Stromal cell of bone marrow (primary cell): ENCODE results near the gene ENO4.

Experiments used
- DNase-seq: peaks from one replicate; pipeline ENCODE4 v3.0.0-alpha.2; 2012; ENCODE audit warnings: low read depth

ENO4 gene

GRCh38 chr10:116829711-116830110 is 19.6 kb upstream of the ENO4 start:
- DNase-seq, result no peak

DNA sequence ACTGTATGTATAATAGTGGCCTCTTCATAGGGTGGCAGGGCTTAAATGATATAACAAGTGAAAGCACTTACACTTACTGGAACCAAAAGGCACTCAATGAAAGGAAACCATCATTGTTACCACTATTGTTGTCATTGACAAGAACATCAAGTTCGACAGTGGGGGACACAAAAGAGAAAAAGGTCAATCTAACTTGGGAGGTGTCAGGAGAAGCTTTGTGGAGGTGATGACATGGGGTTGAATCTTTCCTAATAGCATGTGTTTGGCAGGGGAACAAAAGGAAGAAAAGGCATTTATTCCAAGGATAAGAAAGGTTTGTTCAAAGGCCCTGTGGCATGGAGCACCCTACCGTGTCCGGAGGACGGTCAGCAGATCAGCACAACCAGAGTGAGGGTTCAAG is 18.2 kb upstream of the ENO4 start:
- no peak for DNase-seq

DNA sequence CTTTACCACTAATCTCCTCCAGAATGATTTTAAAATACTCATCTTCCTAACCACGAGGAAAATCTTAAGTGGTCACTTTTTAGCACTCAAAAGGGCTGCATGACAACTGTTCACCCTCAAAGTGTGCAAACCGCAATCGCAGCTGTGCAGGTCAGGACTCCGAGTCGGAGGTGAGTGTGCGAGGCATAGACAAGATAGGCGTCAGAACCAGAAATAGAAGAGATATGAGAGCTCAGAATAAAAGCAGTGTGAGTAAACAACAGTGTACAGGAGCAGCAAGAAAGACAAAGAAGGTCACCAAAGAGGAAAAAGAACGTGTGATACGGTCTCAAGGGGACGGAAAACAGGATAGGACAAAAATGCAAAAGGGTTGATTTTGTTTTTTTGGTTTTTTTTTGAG is 17.5 kb upstream of the ENO4 start:
- DNase-seq, result no peak

GRCh38 chr10:116833986-116834985 is 15.0 kb upstream of the ENO4 start:
- DNase-seq, result no peak

- no peak for DNase-seq
These were observed 13.6 kb upstream of the ENO4 start for GRCh38 chr10:116835658-116836057.

GRCh38 chr10:116836083-116836482 is 13.2 kb upstream of the ENO4 start:
- no peak for DNase-seq

DNA sequence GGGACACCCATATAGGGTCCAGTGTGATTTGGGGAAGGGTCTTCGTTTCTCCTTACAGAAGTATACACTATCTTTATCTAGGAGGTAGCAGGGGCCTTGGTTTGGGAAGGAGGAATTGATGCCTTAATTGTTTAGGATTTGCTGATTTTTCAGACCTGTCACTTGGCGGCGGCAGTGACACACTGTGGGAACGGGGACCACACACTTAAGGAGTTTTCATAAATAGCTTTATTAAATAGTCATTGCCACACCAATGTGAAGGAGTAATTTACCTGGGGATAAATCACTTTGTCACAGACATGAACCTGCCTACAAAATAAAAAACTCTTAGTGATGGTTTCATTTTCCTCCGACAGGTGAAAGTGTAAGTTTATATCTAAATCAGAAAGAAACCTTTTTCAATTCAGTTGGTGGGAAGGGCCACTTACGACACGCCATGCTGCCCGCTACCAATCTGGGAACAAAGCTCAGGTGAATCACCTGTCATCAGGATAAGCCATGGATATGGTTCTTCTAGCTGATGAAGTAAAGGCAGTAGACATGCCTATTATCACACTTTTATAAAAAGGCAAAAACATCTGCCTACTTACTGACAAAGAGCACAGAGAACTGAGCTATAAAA is 12.3 kb upstream of the ENO4 start:
- no peak for DNase-seq

DNA sequence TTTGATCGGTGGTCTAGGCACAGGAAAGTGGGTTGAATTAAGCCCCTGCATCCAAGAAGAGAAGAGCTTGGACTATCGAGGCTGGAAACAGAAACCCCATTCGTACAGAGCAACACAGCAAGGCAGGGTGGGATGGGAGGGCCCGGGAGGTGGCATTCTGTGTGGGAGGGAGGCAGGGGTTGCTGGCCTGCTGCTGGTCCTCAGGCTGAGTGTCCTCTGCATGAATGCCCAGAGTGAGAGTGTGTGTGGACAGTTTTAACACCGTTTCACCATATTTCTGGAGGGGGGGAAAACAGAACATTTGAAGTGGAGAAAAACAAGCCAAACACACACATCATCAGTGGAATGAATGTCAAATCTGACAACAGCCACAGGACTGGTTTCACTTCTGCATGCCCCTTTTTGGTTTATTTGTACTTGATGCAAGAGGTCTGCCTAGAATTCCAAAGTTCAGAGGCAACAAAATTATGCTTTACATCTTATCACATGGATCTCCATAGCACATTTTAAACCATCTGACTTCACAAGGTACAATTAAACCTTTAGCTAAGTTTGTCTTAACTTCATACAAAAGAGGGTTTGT is 11.1 kb upstream of the ENO4 start:
- DNase-seq, result no peak

DNA sequence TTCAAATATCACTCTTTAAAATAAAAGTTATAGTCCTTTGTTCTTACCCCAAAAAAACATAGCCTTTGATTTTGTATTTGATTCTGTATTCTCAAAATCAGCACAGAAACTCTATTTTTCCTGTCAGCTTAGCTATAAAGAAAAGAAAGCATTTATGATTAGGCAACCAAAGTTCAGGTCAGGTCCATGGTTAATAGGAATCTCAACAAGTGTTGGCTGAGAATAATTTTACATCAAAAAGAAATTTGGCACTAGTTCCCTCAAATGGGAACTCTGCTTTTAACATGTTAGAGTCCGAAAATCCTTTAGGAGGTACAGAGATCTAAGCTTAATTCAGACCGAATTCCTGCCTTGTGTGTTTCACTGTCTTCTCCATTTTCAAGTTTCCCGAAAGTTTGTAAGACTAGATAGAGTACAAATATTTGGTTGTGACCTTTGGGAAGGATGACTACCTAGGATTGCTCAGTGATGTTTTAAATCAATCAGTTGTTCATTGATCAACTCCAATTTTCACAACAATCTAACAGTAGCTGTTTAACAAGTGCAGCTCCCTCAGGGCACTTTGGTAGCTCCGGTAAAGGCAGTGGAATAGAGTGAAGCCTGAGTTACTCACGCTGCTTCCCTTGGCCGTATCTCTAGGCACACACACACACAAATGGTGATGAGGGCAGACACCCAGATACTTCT is 8.8 kb upstream of the ENO4 start:
- no peak for DNase-seq

- DNase-seq, result no peak
These were observed 3.5 kb upstream of the ENO4 start for GRCh38 chr10:116845823-116846222.

DNA sequence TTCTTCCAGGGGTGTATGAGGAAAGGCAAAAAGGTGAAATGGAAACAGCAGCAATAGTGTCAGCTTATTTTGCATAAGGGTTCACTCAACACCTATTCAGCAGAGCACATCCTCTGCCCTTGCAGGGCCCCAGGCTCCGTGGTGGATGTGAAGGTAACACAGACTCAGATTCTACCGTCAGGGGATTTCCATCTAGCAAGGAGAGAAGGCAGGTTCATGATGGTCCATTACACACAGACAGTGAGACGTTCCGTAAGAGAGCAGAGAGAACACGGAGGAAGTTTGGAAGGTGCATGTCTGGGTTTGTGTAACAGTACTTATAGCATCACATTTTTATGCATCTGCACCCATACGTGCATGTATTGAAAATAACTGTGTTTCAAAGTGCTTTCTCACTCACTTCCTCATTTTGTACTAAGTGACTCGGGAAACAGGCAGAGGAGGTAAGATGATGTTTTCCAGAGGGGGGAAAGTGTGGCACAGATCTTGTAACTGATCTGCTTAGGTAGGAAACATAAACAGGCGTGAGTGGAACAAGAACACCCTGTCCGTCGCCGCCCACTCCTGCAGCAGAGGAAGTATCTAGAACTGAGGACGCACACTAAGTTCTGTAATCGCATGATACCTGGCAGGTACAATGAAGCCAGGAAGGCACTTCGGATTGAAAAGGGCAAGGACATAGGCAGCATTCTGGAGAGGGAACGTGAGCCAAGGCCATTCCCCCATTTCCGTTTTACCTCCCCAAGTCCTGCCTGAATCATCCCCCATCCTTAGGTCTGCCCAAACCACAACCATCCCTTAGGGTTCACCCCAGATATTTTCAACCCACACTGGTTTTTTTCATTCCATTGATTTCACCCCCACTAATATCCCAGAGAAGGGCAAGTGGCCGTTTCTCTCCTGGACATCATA is 1.0 kb upstream of the ENO4 start:
- DNase-seq, result no peak

DNA sequence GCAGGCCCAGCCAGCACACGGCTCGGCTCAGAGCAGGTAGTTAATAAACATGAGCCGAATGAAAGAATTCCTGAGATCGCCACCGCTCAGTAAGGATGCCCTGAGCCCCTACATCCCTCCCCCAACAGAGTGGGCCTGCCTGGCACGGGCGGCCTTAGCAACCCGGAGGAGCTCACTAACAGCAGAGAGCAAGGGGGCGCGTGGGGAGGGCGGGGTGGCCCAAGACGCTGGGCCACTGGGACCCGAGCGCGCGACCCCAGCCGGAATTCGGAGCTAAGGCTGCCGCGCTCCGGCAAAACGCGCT is 403 bp upstream of the ENO4 start:
- DNase-seq, result no peak

GRCh38 chr10:116850058-116850611 is 836 bp downstream of the ENO4 start:
- DNase-seq, result no peak

- DNase-seq, result no peak
These were observed 2.9 kb downstream of the ENO4 start for GRCh38 chr10:116852246-116852645.

- DNase-seq, result no peak
These were observed 4.0 kb downstream of the ENO4 start for GRCh38 chr10:116853287-116853686.

DNA sequence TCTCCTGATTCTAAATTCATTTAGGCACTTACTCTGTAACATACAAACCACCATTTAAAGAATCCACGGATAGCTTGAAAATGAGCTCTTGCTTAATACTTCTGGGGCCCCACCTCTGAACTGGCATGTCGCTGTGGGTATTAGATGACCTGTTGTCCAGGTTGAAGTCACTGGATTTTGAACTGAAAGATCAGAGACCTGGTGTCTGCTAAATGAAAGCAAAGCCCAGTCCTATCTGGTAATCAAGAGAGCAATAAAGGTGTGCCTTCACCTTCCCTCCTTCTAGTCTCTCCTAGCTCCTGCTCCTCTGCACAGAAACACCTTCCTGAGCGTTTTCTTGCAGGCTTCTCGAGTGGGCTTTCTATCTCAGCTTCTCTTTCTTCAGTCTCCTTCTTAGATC is 4.4 kb downstream of the ENO4 start:
- no peak for DNase-seq

GRCh38 chr10:116857156-116857555 is 7.9 kb downstream of the ENO4 start:
- no peak for DNase-seq

DNA sequence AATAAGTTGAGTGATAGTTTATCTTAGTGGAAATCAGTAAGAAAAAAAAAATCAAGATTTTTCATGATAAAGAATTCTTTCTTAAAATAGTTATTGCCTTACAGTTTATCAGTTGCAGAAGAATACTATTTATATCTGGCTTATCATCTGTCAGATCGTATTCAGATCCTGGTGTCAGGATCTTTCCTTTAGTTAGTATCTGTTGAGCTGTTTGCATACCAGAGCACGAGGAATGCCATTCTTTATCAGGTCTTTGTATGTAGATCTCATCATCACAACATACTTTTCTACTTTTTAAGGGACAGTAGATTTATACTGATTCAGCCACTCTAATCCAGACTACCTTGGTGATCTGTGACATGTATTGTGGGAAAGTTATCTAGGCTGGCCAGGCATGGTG is 12.5 kb downstream of the ENO4 start:
- DNase-seq, result no peak

DNA sequence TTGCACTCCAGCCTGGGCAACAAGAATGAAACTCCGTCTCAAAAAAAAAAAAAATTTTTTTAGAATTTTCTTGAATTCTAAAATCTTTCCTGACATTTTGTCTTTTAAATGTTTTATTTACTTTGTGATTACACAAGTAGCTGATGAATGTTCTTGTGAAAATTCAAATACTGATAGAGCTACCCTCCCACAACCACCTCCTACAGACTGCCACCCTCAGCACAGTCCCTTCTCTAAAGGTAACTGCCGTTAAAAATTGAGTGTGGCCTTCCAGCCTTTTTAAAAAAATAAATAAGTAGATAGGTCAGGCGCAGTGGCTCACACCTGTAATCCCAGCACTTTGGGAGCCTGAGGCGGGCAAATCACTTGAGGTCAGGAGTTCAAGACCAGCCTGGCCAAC is 15.1 kb downstream of the ENO4 start:
- DNase-seq, result no peak

GRCh38 chr10:116866066-116866465 is 16.8 kb downstream of the ENO4 start:
- no peak for DNase-seq

DNA sequence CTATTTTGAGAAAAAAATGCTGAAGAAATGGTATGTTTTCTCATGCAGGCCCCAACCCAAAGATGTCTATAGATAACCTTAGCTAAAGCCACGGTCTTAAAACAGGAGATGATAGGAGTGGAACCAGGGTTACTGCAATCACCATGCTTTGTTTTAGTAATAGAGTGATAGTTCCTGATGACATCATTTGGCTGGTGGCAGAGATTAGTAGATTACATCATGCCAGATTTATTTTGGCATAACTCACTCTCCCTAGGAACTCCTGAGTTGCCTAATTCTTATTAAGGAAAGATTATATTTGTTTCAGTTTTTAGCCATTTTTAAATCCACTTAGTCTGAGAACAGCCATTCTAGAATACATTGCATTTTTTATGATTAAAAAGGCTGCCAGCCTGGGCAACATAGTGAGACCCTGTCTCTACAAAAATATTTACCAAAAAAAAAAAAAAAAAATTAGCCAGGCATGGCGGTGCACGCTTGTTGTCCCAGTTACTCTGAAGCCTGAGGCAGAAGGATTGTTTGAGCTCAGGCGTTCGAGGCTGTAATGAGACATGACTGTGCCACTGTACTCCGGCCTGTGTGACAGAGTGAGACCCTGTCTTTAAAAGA is 17.8 kb downstream of the ENO4 start:
- DNase-seq, result no peak
